WTC11 (cell line): ENCODE measurements around the gene ANKRD33B. TPM values are rescaled to one million over a fixed set of nuclear protein-coding genes. Genes with fewer than 3 reads are reported as not detected.

Source experiments
- ATAC-seq: fragments of 200-7000 bp; cut with Tn5 transposase; 2 replicates; pipeline ENCODE4 v1.10.0; 2021; ENCODE audit warnings: mild to moderate bottlenecking, moderate library complexity
- CTCF ChIA-PET: fragments of 300-600 bp; sonication (Branson Sonifier 250); formaldehyde crosslinking; loops from one replicate; lab custom pipeline; 2021; ENCODE audit warnings: antibody characterized with exemption; lab: Charles Lee
- POLR2A ChIA-PET: fragments of 350-600 bp; sonication (Branson Sonifier 250); formaldehyde crosslinking; loops from one replicate; lab custom pipeline; 2021; ENCODE audit warnings: antibody characterized with exemption; lab: Charles Lee
- DNase-seq: peaks from one replicate; pipeline ENCODE4 v3.0.0; 2021; ENCODE audit warnings: low spot score
- H3K27ac Mint-ChIP-seq: 2 replicates; pipeline ENCODE4 v1.8.0; 2021; ENCODE audit warnings: mixed read lengths
- H3K27me3 Mint-ChIP-seq: 2 replicates; pipeline ENCODE4 v1.8.0; 2021; ENCODE audit warnings: low read depth, mild to moderate bottlenecking, moderate library complexity, mixed read lengths
- H3K36me3 Mint-ChIP-seq: 2 replicates; pipeline ENCODE4 v1.8.0; 2021; ENCODE audit warnings: mixed read lengths
- H3K4me1 Mint-ChIP-seq: 2 replicates; pipeline ENCODE4 v1.8.0; 2022; ENCODE audit warnings: mixed read lengths
- H3K4me3 Mint-ChIP-seq: 2 replicates; pipeline ENCODE4 v1.8.0; 2021; ENCODE audit warnings: mild to moderate bottlenecking, moderate library complexity, mixed read lengths
- H3K9me3 Mint-ChIP-seq: 2 replicates; pipeline ENCODE4 v1.8.0; 2021; ENCODE audit warnings: mixed read lengths
- ATF6 ChIP-seq: sonication (generic); formaldehyde crosslinking; IDR thresholded peaks from 2 replicates; pipeline ENCODE4 v1.8.1; 2023; ENCODE audit warnings: mild to moderate bottlenecking, missing genetic modification reagents
- CBFB ChIP-seq: sonication (generic); formaldehyde crosslinking; IDR thresholded peaks from 2 replicates; pipeline ENCODE4 v1.8.1; 2022; ENCODE audit warnings: mild to moderate bottlenecking, low read depth, missing genetic modification reagents
- ERG ChIP-seq: fragments of 250-450 bp; sonication (Bioruptor Pico); IDR thresholded peaks from 2 replicates; pipeline ENCODE4 v1.8.0; 2021; ENCODE audit warnings: mild to moderate bottlenecking
- FOXJ3 ChIP-seq: sonication (generic); formaldehyde crosslinking; IDR thresholded peaks from 2 replicates; pipeline ENCODE4 v1.9.0; 2021; ENCODE audit warnings: missing genetic modification reagents, mild to moderate bottlenecking, borderline replicate concordance
- FOXK1 ChIP-seq: sonication (generic); formaldehyde crosslinking; IDR thresholded peaks from 2 replicates; pipeline ENCODE4 v1.8.0; 2022; ENCODE audit warnings: mild to moderate bottlenecking, moderate library complexity, missing genetic modification reagents
- GABPB1 ChIP-seq: sonication (generic); formaldehyde crosslinking; IDR thresholded peaks from 2 replicates; pipeline ENCODE4 v1.8.1; 2023; ENCODE audit warnings: mild to moderate bottlenecking, missing genetic modification reagents
- JAZF1 ChIP-seq: fragments of 250-450 bp; sonication (Bioruptor Pico); IDR thresholded peaks from 2 replicates; pipeline ENCODE4 v1.9.0; 2021; ENCODE audit warnings: moderate library complexity, mild to moderate bottlenecking, inconsistent platforms
- MXD4 ChIP-seq: fragments of 250-450 bp; sonication (Bioruptor Pico); IDR thresholded peaks from 2 replicates; pipeline ENCODE4 v1.8.0; 2021; ENCODE audit warnings: mild to moderate bottlenecking, moderate library complexity, borderline replicate concordance
- MYBL2 ChIP-seq: sonication (generic); formaldehyde crosslinking; IDR thresholded peaks from 2 replicates; pipeline ENCODE4 v1.8.1; 2023; ENCODE audit warnings: mild to moderate bottlenecking, moderate library complexity, missing genetic modification reagents
- NFYB ChIP-seq: sonication (generic); formaldehyde crosslinking; conservative IDR thresholded peaks from 2 replicates; pipeline ENCODE4 v1.8.0; 2022; ENCODE audit warnings: low read depth, missing genetic modification reagents
- NR1H2 ChIP-seq: sonication (generic); formaldehyde crosslinking; IDR thresholded peaks from 2 replicates; pipeline ENCODE4 v1.9.0; 2021; ENCODE audit warnings: mild to moderate bottlenecking, moderate library complexity, missing genetic modification reagents
- TP53 ChIP-seq: sonication (generic); formaldehyde crosslinking; IDR thresholded peaks from 2 replicates; pipeline ENCODE4 v1.8.1; 2023; ENCODE audit warnings: mild to moderate bottlenecking, missing genetic modification reagents
- ZNF532 ChIP-seq: fragments of 250-450 bp; sonication (Bioruptor Pico); IDR thresholded peaks from 2 replicates; pipeline ENCODE4 v1.9.0; 2021; ENCODE audit warnings: mild to moderate bottlenecking, borderline replicate concordance
- ZSCAN18 ChIP-seq: fragments of 250-450 bp; sonication (Bioruptor Pico); IDR thresholded peaks from 2 replicates; pipeline ENCODE4 v2.1.2; 2022; ENCODE audit warnings: mild to moderate bottlenecking, moderate library complexity
- total RNA-seq: library from RNA; stranded (reverse); gene quantifications from 3 replicates; pipeline ENCODE4 v1.2.3, GENCODE V29; 2021

Gene ANKRD33B
- total RNA-seq, 1 experiment from 2014 or later: 9.2 TPM

GRCh38 chr5:10539687-10539998 is 24.2 kb upstream of the ANKRD33B start:
- no peak for DNase-seq
- H3K9me3 Mint-ChIP-seq: no peaks in the 10 kb centered on the region
- CTCF ChIA-PET: no interaction called here
- no peak overlapping the region for H3K27ac Mint-ChIP-seq
- POLR2A ChIA-PET: no interaction called here
- H3K27me3 Mint-ChIP-seq: no peaks in the 10 kb centered on the region; the same call in 1 of the 2 replicates
- no peaks in the 10 kb centered on the region for H3K36me3 Mint-ChIP-seq
- H3K4me1 Mint-ChIP-seq: 0 out of 2 replicates have a peak, but pooled peaks cover 3% of the 10 kb centered on the region
- TF ChIP-seq TP53 (CRISPR knock-in tag) (no peak), JAZF1 (CRISPR knock-in tag) (no peak), FOXJ3 (CRISPR knock-in tag) (no peak)
- TF ChIP-seq, all 79 proteins: peak for 0
- no peak overlapping the region for H3K4me3 Mint-ChIP-seq
- ATAC-seq: no peak

GRCh38 chr5:10540036-10540544 is 23.8 kb upstream of the ANKRD33B start:
- Mint-ChIP-seq H3K9me3 (no peaks in the 10 kb centered on the region), H3K27me3 (no peaks in the 10 kb centered on the region; the same call in 1 of the 2 replicates), H3K4me1 (0 out of 2 replicates have a peak, but pooled peaks cover 3% of the 10 kb centered on the region), H3K36me3 (no peaks in the 10 kb centered on the region), H3K27ac (no peak overlapping the region), H3K4me3 (no peak overlapping the region)
- TF ChIP-seq GABPB1 (CRISPR knock-in tag) (no peak), ATF6 (no peak), ERG (no peak), NR1H2 (CRISPR knock-in tag) (no peak), NFYB (CRISPR knock-in tag) (no peak), ZNF532 (CRISPR knock-in tag) (no peak), MYBL2 (CRISPR knock-in tag) (no peak), MXD4 (CRISPR knock-in tag) (no peak), CBFB (CRISPR knock-in tag) (no peak), FOXK1 (CRISPR knock-in tag) (no peak), ZSCAN18 (CRISPR knock-in tag) (no peak)
- ChIA-PET CTCF (no interaction called here), POLR2A (interaction anchor here (0.7 kb wide), 1 partner anchor 286 kb away, joined by 4 read pairs; no protein-coding TSS in a partner anchor)
- ATAC-seq: no peak
- DNase-seq: no peak
